Fibroblast of lung (primary cell): ENCODE results near the gene UST.
"Not testable (repeated sequence)": the region's sequence is repeated elsewhere in the genome, so short reads cannot be mapped to it uniquely, and the experiment has no call there.

Experiments
- CTCF ChIP-seq, 2 donors: IDR thresholded peaks in 1 of 2; conservative IDR thresholded peaks in 1 of 2; 1 replicate in 1 of 2; 2 replicates in 1 of 2; pipeline ENCODE4 v1.5.1; 2011 to 2012; ENCODE audit warnings: low read length in 2 of 2, control low read depth in 1 of 2, inconsistent platforms in 1 of 2, low read depth in 1 of 2, mild to moderate bottlenecking in 1 of 2
- EZH2 ChIP-seq: IDR thresholded peaks from 2 replicates; pipeline ENCODE4 v1.5.1; 2012; ENCODE audit warnings: low read length, control low read depth, mild to moderate bottlenecking; ENCODE audit errors: missing control alignments

- TF ChIP-seq CTCF (conservative IDR thresholded peaks at IDR 0.05 in 1 of 2, IDR thresholded peaks at IDR 0.05 in 1 of 2; ENCODE audit: low read depth in 1 of 2, low read length in 2 of 2); EZH2: not testable (repeated sequence)
Observed at GRCh38 chr6:148849449-148849848, 102.6 kb downstream of the UST start.
